ENCODE measurements around the gene INTS4.
"Not testable (repeated sequence)": the region's sequence is repeated elsewhere in the genome, so short reads cannot be mapped to it uniquely, and the experiment has no call there.

INTS4 gene

GRCh38 chr11:77958583-77959177 is 35.8 kb downstream of the INTS4 start:
- not testable (repeated sequence) for DNase-seq (ENCODE audit: low spot score)

GRCh38 chr11:77943296-77943695 is 51.2 kb downstream of the INTS4 start:
- DNase-seq (ENCODE audit: low spot score): not testable (repeated sequence)

DNA sequence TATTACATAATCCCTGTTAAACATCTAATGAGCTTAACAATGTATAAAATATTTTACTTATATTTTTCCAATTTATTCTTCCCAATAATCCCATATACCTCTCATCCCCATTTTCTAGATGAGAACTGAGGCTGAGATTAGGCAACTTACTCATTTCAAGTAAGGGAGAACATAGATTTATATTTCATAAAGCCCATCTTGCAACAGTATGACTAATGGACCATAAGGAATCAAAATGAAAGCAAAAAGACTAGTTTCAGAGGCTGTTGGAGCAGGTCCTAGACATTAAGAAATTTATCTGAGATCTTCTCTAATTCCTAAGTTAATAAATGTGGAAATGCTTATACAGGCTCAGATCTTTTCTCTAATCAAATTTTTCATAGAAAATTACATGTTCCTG is 52.0 kb downstream of the INTS4 start:
- DNase-seq (ENCODE audit: low spot score): not testable (repeated sequence)

GRCh38 chr11:77933596-77933995 is 60.9 kb downstream of the INTS4 start:
- DNase-seq (ENCODE audit: low spot score): not testable (repeated sequence)

DNA sequence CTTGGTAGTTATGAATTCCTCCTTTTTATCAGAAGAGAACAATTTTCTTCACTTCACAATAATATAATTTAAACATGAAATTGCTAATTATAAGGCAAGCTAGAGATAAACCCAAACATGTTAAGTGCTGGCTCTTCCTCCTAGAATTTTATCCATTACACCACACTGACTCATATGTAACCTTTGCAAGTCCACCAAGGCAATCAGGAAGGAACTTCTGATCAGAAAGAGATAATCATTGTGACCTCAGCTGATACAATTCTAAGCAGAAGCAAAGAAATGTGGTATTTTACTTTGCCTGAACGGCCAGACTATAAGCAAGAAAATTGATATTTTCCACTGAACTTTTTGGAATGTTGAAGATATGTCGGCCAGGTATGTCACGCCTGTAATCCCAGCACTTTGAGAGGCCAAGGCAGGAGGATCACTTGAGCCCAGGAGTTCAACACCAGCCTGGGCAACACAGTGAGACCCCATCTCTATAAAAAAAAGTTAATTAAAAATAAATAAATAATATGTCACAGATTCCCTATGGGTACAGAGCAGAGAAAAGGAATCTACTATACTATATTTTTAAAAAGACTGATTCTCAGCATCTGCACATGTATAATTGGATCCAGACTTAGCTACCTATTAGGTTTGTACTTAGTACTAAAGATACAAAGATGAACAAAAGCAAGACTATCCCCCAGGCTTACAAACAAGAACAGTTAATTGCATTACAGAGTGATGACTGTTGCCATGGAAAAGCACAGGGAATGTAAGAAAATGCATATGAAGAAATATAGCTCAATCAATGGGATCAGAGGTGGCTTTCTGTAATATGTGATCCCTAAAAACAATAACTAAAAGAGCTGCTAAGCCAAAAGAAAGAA is 63.9 kb downstream of the INTS4 start:
- DNase-seq (ENCODE audit: low spot score): not testable (repeated sequence)

- not testable (repeated sequence) for DNase-seq (ENCODE audit: low spot score)
Measured at GRCh38 chr11:77917713-77918112, 76.8 kb downstream of the INTS4 start.

GRCh38 chr11:77914307-77914791 is 80.1 kb downstream of the INTS4 start:
- not testable (repeated sequence) for DNase-seq (ENCODE audit: low spot score)

GRCh38 chr11:77913608-77914306 is 80.7 kb downstream of the INTS4 start:
- DNase-seq (ENCODE audit: low spot score): not testable (repeated sequence)

DNA sequence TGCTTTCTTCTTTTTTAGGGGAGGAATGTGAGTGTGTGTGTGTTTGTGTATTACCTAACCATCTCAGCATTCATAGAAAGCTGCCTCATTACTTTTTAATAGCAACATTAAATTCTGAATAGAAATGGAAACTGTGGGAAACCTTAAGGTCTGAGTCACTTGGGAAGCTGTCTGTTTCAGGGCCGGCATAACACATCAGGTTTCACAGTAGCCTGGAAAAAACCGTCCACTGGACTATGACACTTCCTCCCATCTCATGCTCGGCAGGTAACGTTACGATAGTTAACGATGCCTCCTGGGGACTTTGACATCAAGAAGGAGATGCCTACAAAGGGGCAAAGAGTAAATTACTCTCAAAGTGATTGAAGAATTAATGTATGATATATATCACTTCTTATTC is 83.6 kb downstream of the INTS4 start:
- DNase-seq (ENCODE audit: low spot score): not testable (repeated sequence)

GRCh38 chr11:77909277-77909676 is 85.2 kb downstream of the INTS4 start:
- no peak for DNase-seq (ENCODE audit: low spot score)

- DNase-seq (ENCODE audit: low spot score): no peak
Measured at GRCh38 chr11:77908835-77909234, 85.6 kb downstream of the INTS4 start.

GRCh38 chr11:77894949-77895348 is 99.5 kb downstream of the INTS4 start:
- not testable (repeated sequence) for DNase-seq (ENCODE audit: low spot score)

DNA sequence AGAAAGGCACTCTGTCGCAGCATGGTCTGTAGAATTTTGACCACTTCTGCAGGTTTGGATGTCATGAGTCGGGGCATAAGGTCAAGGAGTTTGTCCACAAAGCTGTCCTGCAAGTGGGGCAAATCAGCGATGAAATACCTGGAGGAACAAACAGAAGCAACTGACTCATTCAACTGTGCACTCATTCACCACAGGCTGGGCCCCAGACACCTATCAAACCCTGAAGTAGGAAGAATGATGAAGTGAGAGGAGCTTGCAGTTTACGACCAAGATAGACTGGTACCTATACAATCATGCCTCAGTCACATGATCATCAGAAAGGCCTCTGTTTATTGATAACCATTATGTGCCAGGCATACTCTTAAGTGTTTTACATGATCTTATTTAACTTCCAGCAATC is 102.8 kb downstream of the INTS4 start:
- not testable (repeated sequence) for DNase-seq (ENCODE audit: low spot score)

DNA sequence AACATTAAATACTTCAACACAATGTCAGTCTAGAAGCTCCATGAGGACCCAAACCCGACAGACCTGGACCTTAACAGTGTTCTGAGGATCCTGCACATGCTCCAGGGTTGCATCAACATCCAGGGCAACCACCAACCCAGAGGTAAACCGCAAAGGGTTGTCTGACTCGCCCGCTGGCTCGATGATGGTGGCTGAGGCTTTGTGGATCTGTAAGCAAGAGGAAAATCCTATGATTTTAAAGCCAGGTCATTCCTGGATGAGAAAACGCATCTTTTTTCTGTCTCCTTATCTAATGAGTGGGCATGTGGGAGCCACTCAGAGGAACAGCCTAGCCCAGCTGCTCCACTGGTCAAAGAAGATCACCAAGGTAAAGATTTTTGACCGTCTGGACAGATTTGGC is 103.2 kb downstream of the INTS4 start:
- DNase-seq (ENCODE audit: low spot score): not testable (repeated sequence)

- DNase-seq (ENCODE audit: low spot score): not testable (repeated sequence)
Measured at GRCh38 chr11:77890619-77891056, 103.8 kb downstream of the INTS4 start.

DNA sequence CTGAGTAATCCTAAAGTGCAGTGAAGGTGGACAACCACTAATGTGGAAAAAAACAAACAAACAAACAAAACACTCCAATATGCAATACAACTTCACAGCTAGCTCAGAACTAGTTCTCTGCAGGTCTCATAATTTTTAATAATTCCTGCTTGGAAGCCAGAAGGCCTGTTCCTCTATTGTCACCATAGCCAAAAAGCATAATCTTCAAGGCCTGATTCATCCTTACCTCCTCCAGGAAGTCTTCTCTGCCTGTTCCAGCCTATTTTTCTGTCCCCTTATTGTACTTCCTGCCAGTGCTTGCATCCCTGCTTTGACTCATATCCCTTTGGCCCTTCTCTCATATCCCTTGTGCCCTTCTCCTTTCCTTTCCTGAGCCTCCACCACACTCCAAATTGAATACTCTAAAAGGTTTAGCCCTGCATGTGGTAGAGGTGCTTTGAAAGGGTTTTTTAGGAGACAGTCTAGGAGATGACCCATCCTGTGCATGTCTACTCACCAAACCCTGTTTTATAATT is 104.3 kb downstream of the INTS4 start:
- DNase-seq (ENCODE audit: low spot score): not testable (repeated sequence)

GRCh38 chr11:77889045-77889444 is 105.4 kb downstream of the INTS4 start:
- not testable (repeated sequence) for DNase-seq (ENCODE audit: low spot score)

- DNase-seq (ENCODE audit: low spot score): no peak
Measured at GRCh38 chr11:77886401-77886800, 108.1 kb downstream of the INTS4 start.

DNA sequence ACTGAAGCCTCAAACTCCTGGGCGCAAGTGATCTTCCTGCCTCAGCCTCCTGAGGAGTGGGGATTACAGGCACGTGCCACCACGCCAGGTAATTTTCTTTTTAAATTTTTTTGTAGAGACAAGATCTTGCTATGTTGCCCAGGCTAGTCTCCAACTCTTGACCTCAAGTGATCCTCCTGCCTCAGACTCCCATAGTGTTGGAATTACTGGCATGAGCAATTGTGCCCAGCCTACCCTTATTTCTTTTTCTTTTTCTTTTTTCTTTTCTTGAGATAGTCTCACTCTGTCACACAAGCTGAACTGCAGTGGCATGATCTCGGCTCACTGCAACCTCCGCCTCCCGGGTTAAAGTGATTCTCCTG is 109.7 kb downstream of the INTS4 start:
- DNase-seq (ENCODE audit: low spot score): no peak

- no peak for DNase-seq (ENCODE audit: low spot score)
Measured at GRCh38 chr11:77884186-77884828, 110.2 kb downstream of the INTS4 start.

DNA sequence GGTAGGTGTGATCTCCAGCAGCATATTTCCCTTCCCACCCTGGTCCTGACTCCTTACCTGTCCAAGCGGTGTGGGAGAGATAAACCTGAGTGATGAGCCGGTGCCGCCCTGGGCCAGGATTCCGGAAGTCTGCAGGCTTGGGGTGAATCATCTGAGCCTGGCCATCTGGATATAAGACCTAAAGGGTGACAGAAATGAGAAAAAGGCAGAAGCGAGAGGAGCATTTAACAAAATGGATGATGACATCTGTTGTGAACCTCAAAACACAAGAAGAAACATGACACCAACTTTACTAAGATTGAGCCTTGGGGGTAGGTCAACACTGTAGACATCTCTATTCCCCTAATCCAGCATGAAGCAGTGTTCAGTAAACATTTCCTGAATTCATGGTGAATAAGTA is 110.7 kb downstream of the INTS4 start:
- no peak for DNase-seq (ENCODE audit: low spot score)

GRCh38 chr11:77882396-77882795 is 112.1 kb downstream of the INTS4 start:
- DNase-seq (ENCODE audit: low spot score): no peak

Measured in Ammon's horn (tissue), 1 donor.